ENCODE measurements around the gene ZFC3H1. TPM values are rescaled to one million over a fixed set of nuclear protein-coding genes. Genes with fewer than 3 reads are reported as not detected.

The ZFC3H1 gene
- polyA plus RNA-seq, 1 donor (not counting 4 experiments of a cell fraction or from before 2014, with no cell fraction given), result 56.3 TPM

- DNase-seq (ENCODE audit: low read depth, low spot score) (no peak), FAIRE-seq (no peak)
- H3K9me1 ChIP-seq (ENCODE audit: control insufficient read depth, extremely low read depth, insufficient read depth, low read length), result no peaks in the 10 kb centered on the region
- no peak overlapping the region for H3K4me2 ChIP-seq (ENCODE audit: control insufficient read depth, extremely low read depth, insufficient read depth, low read depth, low read length)
- peaks cover 18 to 20% of the 10 kb centered on the region in 2 experiments for H3K36me3 ChIP-seq (ENCODE audit: control insufficient read depth in 2 of 2, extremely low read depth in 1 of 2, insufficient read depth in 2 of 2, low read length in 2 of 2)
- no peaks in the 10 kb centered on the region for H3K4me1 ChIP-seq (ENCODE audit: control insufficient read depth, extremely low read depth, insufficient read depth, low read length)
- no peak for TF ChIP-seq EZH2 (IDR thresholded peaks at IDR 0.05; ENCODE audit: low read length)
- no peak for TF ChIP-seq CTCF (optimal IDR thresholded peaks at IDR 0.05 in 1 of 3, IDR thresholded peaks at IDR 0.05 in 1 of 3, conservative IDR thresholded peaks at IDR 0.05 in 1 of 3; ENCODE audit: extremely low read depth in 1 of 3, insufficient read depth in 2 of 3, low read length in 3 of 3)
- peaks cover 69% of the 10 kb centered on the region for H3K79me2 ChIP-seq (ENCODE audit: control insufficient read depth, insufficient read depth, low read length)
- H3K4me3 ChIP-seq (ENCODE audit: control insufficient read depth in 2 of 3, extremely low read depth in 1 of 3, insufficient read depth in 2 of 3, low read depth in 1 of 3, low read length in 3 of 3), result no peak overlapping the region
- no peaks in the 10 kb centered on the region for H3K9me3 ChIP-seq (ENCODE audit: control insufficient read depth, low read depth, low read length)
- no peaks in the 10 kb centered on the region for H4K20me1 ChIP-seq (ENCODE audit: control insufficient read depth, extremely low read depth, insufficient read depth, low read length)
- dilution Hi-C loops (cut with MboI; ENCODE audit: extremely low pct_ligation_motif_present, low sequenced_read_pairs), result no loop called here
- H3K27me3 ChIP-seq (ENCODE audit: control insufficient read depth, extremely low read depth, insufficient read depth, low read length), result no peaks in the 10 kb centered on the region
- H3K27ac ChIP-seq (ENCODE audit: control insufficient read depth, insufficient read depth, low read length), result no peak overlapping the region
- no peak overlapping the region for H3K9ac ChIP-seq (ENCODE audit: control insufficient read depth, extremely low read depth, insufficient read depth, low read length)
- H2AFZ ChIP-seq (ENCODE audit: control insufficient read depth, low read length), result no peak overlapping the region
Measured at GRCh38 chr12:71649401-71649800, 14.2 kb downstream of the ZFC3H1 start.

- Histone ChIP-seq H4K20me1 (ENCODE audit: control insufficient read depth, extremely low read depth, insufficient read depth, low read length) (no peaks in the 10 kb centered on the region), H3K36me3 (ENCODE audit: control insufficient read depth in 2 of 2, extremely low read depth in 1 of 2, insufficient read depth in 2 of 2, low read length in 2 of 2) (peaks cover 19 to 25% of the 10 kb centered on the region in 2 experiments), H3K9me3 (ENCODE audit: control insufficient read depth, low read depth, low read length) (no peaks in the 10 kb centered on the region), H3K4me3 (ENCODE audit: control insufficient read depth in 2 of 3, extremely low read depth in 1 of 3, insufficient read depth in 2 of 3, low read depth in 1 of 3, low read length in 3 of 3) (no peak overlapping the region), H3K9me1 (ENCODE audit: control insufficient read depth, extremely low read depth, insufficient read depth, low read length) (no peaks in the 10 kb centered on the region), H3K79me2 (ENCODE audit: control insufficient read depth, insufficient read depth, low read length) (peaks cover 60% of the 10 kb centered on the region), H2AFZ (ENCODE audit: control insufficient read depth, low read length) (no peak overlapping the region), H3K9ac (ENCODE audit: control insufficient read depth, extremely low read depth, insufficient read depth, low read length) (no peak overlapping the region), H3K4me2 (ENCODE audit: control insufficient read depth, extremely low read depth, insufficient read depth, low read depth, low read length) (no peak overlapping the region), H3K27ac (ENCODE audit: control insufficient read depth, insufficient read depth, low read length) (no peak overlapping the region), H3K4me1 (ENCODE audit: control insufficient read depth, extremely low read depth, insufficient read depth, low read length) (no peaks in the 10 kb centered on the region), H3K27me3 (ENCODE audit: control insufficient read depth, extremely low read depth, insufficient read depth, low read length) (no peaks in the 10 kb centered on the region)
- FAIRE-seq, result no peak
- dilution Hi-C loops (cut with MboI; ENCODE audit: extremely low pct_ligation_motif_present, low sequenced_read_pairs), result no loop called here
- no peak for DNase-seq (ENCODE audit: low read depth, low spot score)
- TF ChIP-seq EZH2 (IDR thresholded peaks at IDR 0.05; ENCODE audit: low read length) (no peak), CTCF (optimal IDR thresholded peaks at IDR 0.05 in 1 of 3, IDR thresholded peaks at IDR 0.05 in 1 of 3, conservative IDR thresholded peaks at IDR 0.05 in 1 of 3; ENCODE audit: extremely low read depth in 1 of 3, insufficient read depth in 2 of 3, low read length in 3 of 3) (no peak)
Measured at GRCh38 chr12:71648537-71648936, 15.1 kb downstream of the ZFC3H1 start.

Measured in keratinocyte (primary cell).